CD4-positive, alpha-beta T cell treated with Interleukin-12 subunit alpha and Interleukin-12 subunit beta, for 1 hour (primary cell): ENCODE results near the gene HAO1.
"Not testable (repeated sequence)": the region's sequence is repeated elsewhere in the genome, so short reads cannot be mapped to it uniquely, and the experiment has no call there.

Experiments used
- DNase-seq: peaks from one replicate; pipeline ENCODE4 v3.0.0-alpha.2; 2020

Gene HAO1

DNA sequence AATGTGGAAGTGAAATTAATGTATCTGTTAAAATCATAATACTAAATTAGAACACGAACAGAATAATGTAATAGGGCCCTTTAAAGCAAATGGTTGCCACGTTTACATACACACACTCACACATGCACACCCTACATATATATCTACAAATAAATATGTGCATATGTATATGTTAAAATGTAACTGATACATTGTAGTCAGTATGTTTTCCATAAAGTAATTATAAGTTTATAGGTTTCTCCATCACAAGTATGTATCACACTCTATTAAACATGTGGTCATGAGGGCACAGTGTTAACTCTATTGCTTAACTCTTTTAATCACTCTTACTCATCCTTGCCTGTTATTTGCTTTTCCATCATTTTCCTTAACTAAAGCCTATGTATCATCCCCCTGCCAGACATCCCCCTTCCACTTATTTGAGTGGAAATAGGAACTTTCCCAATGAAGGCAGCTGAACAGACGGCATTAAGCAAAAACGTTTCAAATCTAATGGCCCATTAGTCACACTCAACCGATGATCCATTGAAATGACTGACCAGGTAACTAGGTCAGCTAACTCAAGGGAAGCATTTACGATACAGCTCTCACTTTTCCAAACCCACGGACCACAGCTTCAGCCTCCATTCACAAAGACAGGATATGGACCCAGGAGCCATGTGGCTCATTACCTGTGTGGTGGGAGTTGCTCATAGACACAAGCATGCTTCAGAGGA lies 89.3 kb downstream of the HAO1 start:
- DNase-seq = no peak

DNA sequence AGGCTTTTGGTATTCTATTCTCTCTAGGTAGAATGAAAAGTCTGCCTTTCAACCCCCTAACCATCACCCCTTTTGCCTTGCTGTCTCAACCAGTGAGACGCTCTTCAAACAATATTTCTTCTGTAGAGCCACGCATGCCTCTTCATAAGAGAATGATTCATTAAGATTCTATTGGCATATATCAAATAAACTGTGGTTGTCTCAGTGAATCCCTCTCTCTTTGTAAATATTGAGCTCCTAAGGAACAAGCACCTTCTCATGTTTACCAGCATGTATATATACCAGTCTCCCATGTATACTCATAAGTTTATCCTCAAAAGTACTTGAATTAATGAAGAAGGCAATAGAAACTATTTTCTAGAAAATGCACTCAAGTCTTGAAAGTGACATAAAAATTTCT lies 90.6 kb downstream of the HAO1 start:
- no peak for DNase-seq

GRCh38 chr20:7848351-7848750 lies 91.9 kb downstream of the HAO1 start:
- no peak for DNase-seq

DNA sequence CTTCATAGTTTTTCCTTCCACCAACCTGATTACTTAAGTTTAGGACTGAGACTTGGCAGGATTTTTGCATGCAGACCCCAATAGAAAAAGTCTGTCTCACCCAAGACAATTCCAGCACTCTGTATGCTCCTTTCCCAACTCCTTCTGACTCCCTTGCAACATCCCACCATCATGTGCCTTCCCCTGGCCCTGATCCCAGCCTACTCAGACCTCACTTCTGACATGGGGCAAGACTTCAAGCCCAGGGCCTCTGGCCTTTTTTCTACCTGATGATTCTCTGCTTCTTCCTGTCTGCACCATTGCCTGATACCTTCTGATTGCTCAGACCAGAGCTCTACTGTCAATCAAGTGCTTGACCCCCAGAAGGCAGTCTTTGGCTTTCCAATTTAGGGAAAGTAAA lies 96.6 kb downstream of the HAO1 start:
- no peak for DNase-seq

GRCh38 chr20:7841971-7842310 lies 98.3 kb downstream of the HAO1 start:
- DNase-seq = no peak

DNA sequence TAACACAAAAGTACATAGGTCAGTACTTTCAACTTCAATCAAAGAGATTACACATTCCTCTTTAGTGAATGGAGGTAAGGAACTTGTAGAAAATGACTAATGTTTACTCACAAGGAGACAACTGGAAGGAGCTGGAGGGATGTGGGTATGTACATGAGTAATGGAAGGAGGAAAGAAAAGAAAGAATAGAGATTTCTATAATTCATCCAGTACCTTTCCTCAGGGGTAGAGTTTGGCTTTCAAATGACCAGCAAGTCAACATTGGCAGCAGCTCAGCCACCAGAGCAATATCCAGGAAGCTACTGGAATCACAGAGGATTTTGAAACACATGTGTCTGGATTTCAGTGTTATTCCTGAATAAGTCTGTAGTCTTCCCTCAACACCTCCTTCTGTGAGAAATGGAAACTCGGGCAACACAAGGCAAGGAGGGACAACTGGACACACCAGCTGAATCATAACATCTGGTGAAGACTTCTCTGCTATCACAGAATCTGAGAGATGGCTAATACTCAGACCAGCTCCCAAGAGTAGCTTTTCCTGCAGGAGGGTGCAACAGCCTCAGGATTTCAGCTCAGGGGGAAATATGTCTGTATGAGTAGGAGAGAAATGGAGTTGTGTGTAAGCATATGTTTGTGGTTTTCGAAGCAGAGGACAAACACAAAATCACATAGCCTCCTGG lies 98.8 kb downstream of the HAO1 start:
- no peak for DNase-seq

- DNase-seq = no peak
Observed at GRCh38 chr20:7836076-7836475, 104.2 kb downstream of the HAO1 start.

DNA sequence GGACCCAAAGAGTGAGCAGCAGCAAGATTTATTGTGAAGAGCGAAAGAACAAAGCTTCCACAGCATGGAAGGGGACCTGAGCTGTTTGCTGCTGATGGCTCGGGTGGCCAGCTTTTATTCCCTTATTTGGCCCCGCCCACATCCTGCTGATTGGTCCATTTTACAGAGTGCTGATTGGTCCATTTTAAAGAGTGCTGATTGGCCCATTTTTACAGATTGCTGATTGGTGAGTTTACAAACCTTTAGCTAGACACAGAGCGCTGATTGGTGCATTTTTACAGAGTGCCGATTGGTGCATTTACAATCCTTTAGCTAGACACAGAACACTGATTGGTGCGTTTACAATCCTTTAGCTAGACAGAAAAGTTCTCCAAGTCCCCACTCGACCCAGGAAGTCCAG lies 105.8 kb downstream of the HAO1 start:
- DNase-seq = not testable (repeated sequence)
